ENCODE data around the gene CADM4.

GRCh38 chr19:43675269-43675879, 35.7 kb upstream of the CADM4 start:
- no peak for TF ChIP-seq ZFP3 (CRISPR knock-in tag; IDR thresholded peaks at IDR 0.05)
- no peak for TF ChIP-seq ZNF565 (CRISPR knock-in tag; conservative IDR thresholded peaks at IDR 0.05; ENCODE audit: low read depth)
- TF ChIP-seq, protein P1, sequence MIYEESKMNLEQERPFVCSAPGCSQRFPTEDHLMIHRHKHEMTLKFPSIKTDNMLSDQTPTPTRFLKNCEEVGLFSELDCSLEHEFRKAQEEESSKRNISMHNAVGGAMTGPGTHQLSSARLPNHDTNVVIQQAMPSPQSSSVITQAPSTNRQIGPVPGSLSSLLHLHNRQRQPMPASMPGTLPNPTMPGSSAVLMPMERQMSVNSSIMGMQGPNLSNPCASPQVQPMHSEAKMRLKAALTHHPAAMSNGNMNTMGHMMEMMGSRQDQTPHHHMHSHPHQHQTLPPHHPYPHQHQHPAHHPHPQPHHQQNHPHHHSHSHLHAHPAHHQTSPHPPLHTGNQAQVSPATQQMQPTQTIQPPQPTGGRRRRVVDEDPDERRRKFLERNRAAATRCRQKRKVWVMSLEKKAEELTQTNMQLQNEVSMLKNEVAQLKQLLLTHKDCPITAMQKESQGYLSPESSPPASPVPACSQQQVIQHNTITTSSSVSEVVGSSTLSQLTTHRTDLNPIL (CRISPR knock-in tag; IDR thresholded peaks at IDR 0.05; ENCODE audit: low read depth) = no peak
- no peak for TF ChIP-seq SNAI2 (CRISPR knock-in tag; IDR thresholded peaks at IDR 0.05)
- no peak for TF ChIP-seq PATZ1 (CRISPR knock-in tag; IDR thresholded peaks at IDR 0.05; ENCODE audit: borderline replicate concordance)
- TF ChIP-seq OSR1 (CRISPR knock-in tag; IDR thresholded peaks at IDR 0.05) = no peak
- no peak for TF ChIP-seq BACH2 (CRISPR knock-in tag; IDR thresholded peaks at IDR 0.05; ENCODE audit: borderline replicate concordance)
- no peak for TF ChIP-seq PPARA (CRISPR knock-in tag; IDR thresholded peaks at IDR 0.05; ENCODE audit: borderline replicate concordance)
